ENCODE data around the gene EIF1AD.
A peak's percentile ranks its signal among the peaks of the same experiment; 100 is the strongest.

EIF1AD gene

GRCh38 chr11:66003291-66003690, 1.3 kb upstream of the EIF1AD start:
- peak overlapping the region; percentile 98 for H3K4me3 ChIP-seq (replicated peaks; ENCODE audit: low read depth, low read length)
- TF ChIP-seq CTCF (IDR thresholded peaks at IDR 0.05; ENCODE audit: low read depth, low read length, missing control alignments) = no peak
- no peak for DNase-seq (ENCODE audit: extremely low read depth, low read depth)

DNA sequence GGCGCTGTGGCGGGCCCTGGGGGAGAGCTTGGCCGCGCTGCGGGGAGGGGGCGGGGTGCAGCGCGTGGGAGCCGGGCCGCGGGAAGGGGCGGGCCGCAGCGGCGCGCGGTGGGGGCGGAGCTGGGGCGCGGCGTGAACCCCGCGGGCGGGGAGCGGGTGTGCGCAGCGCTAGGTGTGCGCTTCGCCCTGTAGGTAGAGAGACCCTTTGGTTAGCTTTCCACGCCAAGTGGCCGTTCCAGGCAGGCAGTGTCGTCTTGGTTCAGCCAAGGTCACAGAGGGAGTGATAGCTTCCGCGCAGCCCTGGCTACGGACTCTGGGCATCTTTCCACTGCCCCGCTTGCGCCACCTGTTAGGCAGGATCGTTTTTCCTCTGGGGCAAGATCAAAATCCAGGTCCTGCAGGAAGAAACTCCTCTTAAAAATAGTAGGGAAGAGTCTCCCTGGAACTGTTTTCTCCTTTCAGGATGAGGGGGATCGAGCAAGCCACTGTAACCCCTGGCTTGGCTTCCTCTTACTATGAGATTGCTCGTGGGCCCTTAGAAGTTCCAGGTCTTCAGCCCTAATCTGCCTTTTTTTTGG, 780 bp upstream of the EIF1AD start:
- DNase-seq (ENCODE audit: extremely low read depth, low read depth) = no peak
- TF ChIP-seq CTCF (IDR thresholded peaks at IDR 0.05; ENCODE audit: low read depth, low read length, missing control alignments) = no peak
- peak overlapping the region; percentile 98 for H3K4me3 ChIP-seq (replicated peaks; ENCODE audit: low read depth, low read length)

- no peak for DNase-seq (ENCODE audit: extremely low read depth, low read depth)
- H3K4me3 ChIP-seq (replicated peaks; ENCODE audit: low read depth, low read length) = no peak overlapping the region
- no peak for TF ChIP-seq CTCF (IDR thresholded peaks at IDR 0.05; ENCODE audit: low read depth, low read length, missing control alignments)
Observed at GRCh38 chr11:65997286-65997685, 4.7 kb downstream of the EIF1AD start.

- H3K4me3 ChIP-seq (replicated peaks; ENCODE audit: low read depth, low read length) = no peak overlapping the region
- no peak for TF ChIP-seq CTCF (IDR thresholded peaks at IDR 0.05; ENCODE audit: low read depth, low read length, missing control alignments)
- DNase-seq (ENCODE audit: extremely low read depth, low read depth) = no peak
Observed at GRCh38 chr11:65992056-65992455, 9.9 kb downstream of the EIF1AD start.

DNA sequence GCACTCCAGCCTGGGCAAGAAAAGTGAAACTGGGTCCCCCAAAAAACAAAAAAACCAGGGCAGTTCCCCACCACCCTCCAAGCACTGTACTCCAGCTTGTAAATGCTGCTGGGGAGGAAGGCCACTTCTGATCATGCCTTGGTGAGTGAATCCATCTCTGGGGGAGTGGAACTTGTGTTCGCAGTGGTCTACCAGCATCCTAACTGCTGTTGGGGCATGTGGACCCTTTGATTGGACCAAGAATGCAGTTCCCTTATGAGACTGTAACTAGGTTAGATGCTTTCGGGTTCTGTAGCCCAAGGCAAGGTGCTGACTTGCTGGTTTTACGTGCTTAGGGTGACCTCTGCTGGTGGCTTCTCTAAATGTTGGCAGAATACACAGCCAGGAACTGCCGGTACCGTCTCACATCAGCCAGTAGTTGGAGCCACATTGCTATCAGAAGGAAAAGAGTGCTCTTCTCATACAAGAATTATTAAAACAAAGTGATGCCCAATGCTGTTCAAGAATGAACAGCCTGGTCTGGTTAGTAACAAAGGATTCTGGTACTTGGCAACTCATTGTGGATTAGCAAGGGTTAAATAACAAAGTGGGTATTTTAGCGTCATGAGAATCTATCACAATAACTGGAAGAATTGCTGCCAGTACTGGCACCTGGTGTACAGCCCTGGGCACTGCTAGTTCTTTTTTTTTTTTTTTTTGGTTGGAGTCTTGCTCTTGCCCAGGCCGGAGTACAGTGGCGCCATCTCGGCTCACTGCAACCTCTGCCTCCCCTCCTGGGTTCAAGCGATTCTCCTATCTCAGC, 13.0 kb downstream of the EIF1AD start:
- TF ChIP-seq CTCF (IDR thresholded peaks at IDR 0.05; ENCODE audit: low read depth, low read length, missing control alignments) = peak; percentile 96
- H3K4me3 ChIP-seq (replicated peaks; ENCODE audit: low read depth, low read length) = no peak overlapping the region
- peak; percentile 96 for DNase-seq (ENCODE audit: extremely low read depth, low read depth)

DNA sequence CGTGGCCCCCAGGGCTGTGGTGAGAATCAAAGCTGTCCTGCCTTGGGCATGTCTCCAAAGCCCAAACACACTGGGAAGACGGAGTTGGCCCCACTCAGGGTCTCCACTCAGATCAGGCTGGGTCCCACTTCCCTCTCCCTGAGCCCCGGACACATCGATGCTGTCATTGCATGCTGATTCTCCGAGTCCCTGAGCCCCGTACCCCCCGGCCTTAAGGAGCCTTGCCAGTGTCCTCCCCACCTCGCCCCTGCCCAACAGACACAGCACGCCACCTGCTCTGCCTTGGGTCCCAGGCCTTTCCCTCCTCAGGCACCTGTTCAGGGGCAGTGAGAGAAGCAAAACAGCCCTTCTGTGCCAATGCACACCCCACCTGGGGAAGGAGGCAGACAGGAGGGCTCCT, 14.6 kb downstream of the EIF1AD start:
- no peak overlapping the region for H3K4me3 ChIP-seq (replicated peaks; ENCODE audit: low read depth, low read length)
- no peak for DNase-seq (ENCODE audit: extremely low read depth, low read depth)
- no peak for TF ChIP-seq CTCF (IDR thresholded peaks at IDR 0.05; ENCODE audit: low read depth, low read length, missing control alignments)
